Spleen (tissue), 7 donors: ENCODE results near the gene PCDHGA8.

ENCODE experiments used
- POLR2A ChIP-seq, 3 donors: fragments of 450-650 bp; IDR thresholded peaks; one replicate each; pipeline ENCODE4 v1.5.1; 2017; ENCODE audit warnings: antibody characterized with exemption in 3 of 3, mild to moderate bottlenecking in 1 of 3
- POLR2AphosphoS5 ChIP-seq, 3 donors: sonication (generic); formaldehyde crosslinking; IDR thresholded peaks; one replicate each; pipeline ENCODE4 v1.5.1; 2017; ENCODE audit warnings: antibody characterized with exemption in 3 of 3
- TF ChIP-seq, protein P1 (sequence below), 11 experiments: fragments of 200-600 bp in 7 of 11; fragments of 450-650 bp in 4 of 11; sonication (generic) in 4 of 11; IDR thresholded peaks in 8 of 11; conservative IDR thresholded peaks in 3 of 11; 1 replicate in 7 of 11; 2 replicates in 4 of 11; pipeline versions ENCODE4 v1.4.0 to v1.8.0; 2016 to 2021; ENCODE audit warnings: antibody characterized with exemption in 11 of 11, inconsistent platforms in 4 of 11, mild to moderate bottlenecking in 1 of 11
- donor health status: DM: no; HTN: no; CAD: no; lungs with moderate emphysema.
- donor health status: DM: no; HTN: no; CAD: no.
- donor health status: DM: no; HTN: no; CAD: no.

DNA sequence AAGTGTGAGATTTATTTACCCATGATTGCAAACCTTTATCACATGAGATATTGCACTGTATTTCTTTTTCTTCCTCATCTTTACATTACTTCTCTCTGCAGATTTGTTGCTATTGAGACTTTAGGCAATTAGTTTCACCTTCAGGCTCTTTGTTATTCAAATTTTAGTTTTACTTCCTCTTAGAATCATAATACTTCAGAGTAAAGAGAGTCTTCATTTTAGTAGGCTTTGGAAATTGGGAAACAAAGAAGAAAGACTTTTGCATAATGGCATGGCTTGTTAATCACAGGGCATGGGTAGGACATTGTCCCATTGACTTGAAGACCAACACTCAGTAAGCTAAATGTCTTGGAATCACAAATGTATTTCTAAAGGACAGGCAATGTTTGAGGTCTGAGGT is 29.7 kb upstream of the PCDHGA8 start:
- TF ChIP-seq POLR2A (IDR thresholded peaks at IDR 0.05) (no peak), POLR2AphosphoS5 (IDR thresholded peaks at IDR 0.05) (no peak)
- TF ChIP-seq, protein P1, sequence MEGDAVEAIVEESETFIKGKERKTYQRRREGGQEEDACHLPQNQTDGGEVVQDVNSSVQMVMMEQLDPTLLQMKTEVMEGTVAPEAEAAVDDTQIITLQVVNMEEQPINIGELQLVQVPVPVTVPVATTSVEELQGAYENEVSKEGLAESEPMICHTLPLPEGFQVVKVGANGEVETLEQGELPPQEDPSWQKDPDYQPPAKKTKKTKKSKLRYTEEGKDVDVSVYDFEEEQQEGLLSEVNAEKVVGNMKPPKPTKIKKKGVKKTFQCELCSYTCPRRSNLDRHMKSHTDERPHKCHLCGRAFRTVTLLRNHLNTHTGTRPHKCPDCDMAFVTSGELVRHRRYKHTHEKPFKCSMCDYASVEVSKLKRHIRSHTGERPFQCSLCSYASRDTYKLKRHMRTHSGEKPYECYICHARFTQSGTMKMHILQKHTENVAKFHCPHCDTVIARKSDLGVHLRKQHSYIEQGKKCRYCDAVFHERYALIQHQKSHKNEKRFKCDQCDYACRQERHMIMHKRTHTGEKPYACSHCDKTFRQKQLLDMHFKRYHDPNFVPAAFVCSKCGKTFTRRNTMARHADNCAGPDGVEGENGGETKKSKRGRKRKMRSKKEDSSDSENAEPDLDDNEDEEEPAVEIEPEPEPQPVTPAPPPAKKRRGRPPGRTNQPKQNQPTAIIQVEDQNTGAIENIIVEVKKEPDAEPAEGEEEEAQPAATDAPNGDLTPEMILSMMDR (IDR thresholded peaks at IDR 0.05 in 8 of 11, conservative IDR thresholded peaks at IDR 0.05 in 3 of 11) = no peak
